Ovary (tissue), 9 donors: ENCODE measurements around the gene PRKG2. TPM values are rescaled to one million over a fixed set of nuclear protein-coding genes. Genes with fewer than 3 reads are reported as not detected.

Source experiments
- DNase-seq, 5 donors: peaks; one replicate each; pipeline ENCODE4 v3.0.0-alpha.2; 2019 to 2020
- H3K27ac ChIP-seq, 2 donors: fragments of 200-600 bp; one replicate each; pipeline versions ENCODE4 v1.5.1 to v1.8.0; 2019 to 2022
- H3K27me3 ChIP-seq: fragments of 200-600 bp; one replicate; pipeline ENCODE4 v1.8.0; 2022
- H3K36me3 ChIP-seq: fragments of 200-600 bp; sonication (generic); one replicate; pipeline ENCODE4 v1.5.1; 2019
- H3K4me1 ChIP-seq: one replicate; pipeline ENCODE4 v1.8.1; 2013; ENCODE audit warnings: mild to moderate bottlenecking, moderate library complexity; ENCODE audit not compliant: insufficient read depth
- H3K4me3 ChIP-seq: fragments of 200-600 bp; sonication (generic); one replicate; pipeline ENCODE4 v1.5.1; 2017
- H3K9me3 ChIP-seq, 2 donors: fragments of 200-600 bp in 1 of 2; sonication (generic) in 1 of 2; one replicate each; pipeline versions ENCODE4 v1.5.1 to v1.8.1; 2013 to 2019; ENCODE audit warnings: mild to moderate bottlenecking in 1 of 2, moderate library complexity in 1 of 2
- EP300 ChIP-seq: sonication (generic); formaldehyde crosslinking; IDR thresholded peaks from one replicate; pipeline ENCODE4 v1.6.1; 2017; ENCODE audit warnings: antibody characterized with exemption
- POLR2A ChIP-seq: fragments of 450-650 bp; IDR thresholded peaks from one replicate; pipeline ENCODE4 v1.6.1; 2017; ENCODE audit warnings: antibody characterized with exemption, mild to moderate bottlenecking, moderate library complexity
- WGBS, 3 donors: extraction: QIAGEN DNeasy Blood & Tissue Kit in 1 of 3; methylation state at CpG; one replicate each; pipeline versions ENCODE4 v1.1.5 to v1.1.7; 2013 to 2017; 5-methylcytosine and 5-hydroxymethylcytosine counted together
- intact Hi-C, 4 donors: fragments of 100-400 bp; cut with DNase I; formaldehyde crosslinking; loops; one replicate each; pipeline versions ENCODE4 v1.11.0 to v1.15.1; 2022 to 2023
- polyA plus RNA-seq, 2 donors: library from polyadenylated mRNA; stranded (reverse); fragments of 200-250 nt in 1 of 2; fragments of 350-450 nt in 1 of 2; fragmentation: Illumina TruSeq in 1 of 2; extraction: RNeasy Lipid Tissue Mini Kit (QIAGEN cat#74804) in 1 of 2; gene quantifications; one replicate each; pipeline ENCODE4 v1.2.3, GENCODE V29; 2013 to 2014
- total RNA-seq, 7 donors: library from RNA; depleted of rRNA in 2 of 7; stranded (reverse); fragments of >200 nt in 2 of 7; fragmentation: NEBNext Ultra II Directional in 3 of 7; extraction: Animal tissue kit (Norgen Biotek cat#: 25700) in 3 of 7; gene quantifications; one replicate each; pipeline versions ENCODE4 v1.1.0 to v1.2.4, GENCODE V29; 2016 to 2023
- TF ChIP-seq, protein P1 (sequence below), 3 donors: fragments of 450-650 bp in 2 of 3; fragments of 200-600 bp in 1 of 3; IDR thresholded peaks; one replicate each; pipeline versions ENCODE4 v1.5.1 to v1.8.0; 2016 to 2022; ENCODE audit warnings: antibody characterized with exemption in 3 of 3, mild to moderate bottlenecking in 1 of 3
- donor health status: DM: no; HTN: no; CAD: no; lungs with moderate emphysema.
- donor health status: DM: no; HTN: no; CAD: no.
- donor health status: Bipolar disorder and iron deficiency.
- donor health status: DM: yes; HTN: yes; CAD: no.
- donor health status: DM: no; HTN: no; CAD: no.
- donor health status: DM: yes; HTN: yes; CAD: no.

The PRKG2 gene
- total and polyA plus RNA-seq, 9 donors: 0.08 to 0.60 (median 0.16) TPM; not detected in 3

DNA sequence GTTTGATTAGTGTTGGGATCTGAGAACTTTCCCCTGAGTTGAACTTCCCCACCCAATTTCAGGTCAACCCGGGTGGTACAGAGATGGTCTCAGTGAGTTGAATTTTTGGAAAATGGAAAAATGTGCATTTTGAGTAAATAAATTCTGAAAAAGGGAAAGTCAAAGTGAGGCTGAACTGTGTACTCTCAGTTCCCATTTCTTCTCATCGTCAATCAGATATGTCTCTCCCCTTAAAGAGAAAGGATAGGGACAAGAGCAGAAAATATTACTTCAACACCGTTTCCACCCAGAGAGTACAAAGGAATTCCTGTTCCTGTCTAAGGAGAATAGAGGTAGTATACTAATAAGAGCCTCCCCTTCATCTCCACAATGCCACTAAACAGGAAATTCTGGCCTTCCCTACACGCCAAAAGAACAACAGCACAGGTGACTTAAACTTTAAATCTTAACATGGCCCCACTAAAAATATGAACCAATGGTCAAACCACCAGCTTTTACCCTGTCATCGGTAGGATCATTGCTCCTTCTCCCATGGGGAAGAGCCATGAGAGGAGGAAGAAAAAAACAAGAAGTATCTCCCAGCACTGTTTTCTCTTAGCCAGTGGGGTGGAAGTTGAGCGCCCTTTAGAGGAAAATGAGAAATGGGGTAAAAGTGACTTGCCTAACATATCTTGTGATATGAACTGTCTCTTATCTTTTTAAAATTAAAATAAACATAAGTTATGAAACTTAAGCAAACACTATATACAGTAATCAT lies 154.3 kb downstream of the PRKG2 start:
- intact Hi-C loops: no loop called here
- TF ChIP-seq EP300 (no peak), POLR2A (no peak)
- TF ChIP-seq, protein P1, sequence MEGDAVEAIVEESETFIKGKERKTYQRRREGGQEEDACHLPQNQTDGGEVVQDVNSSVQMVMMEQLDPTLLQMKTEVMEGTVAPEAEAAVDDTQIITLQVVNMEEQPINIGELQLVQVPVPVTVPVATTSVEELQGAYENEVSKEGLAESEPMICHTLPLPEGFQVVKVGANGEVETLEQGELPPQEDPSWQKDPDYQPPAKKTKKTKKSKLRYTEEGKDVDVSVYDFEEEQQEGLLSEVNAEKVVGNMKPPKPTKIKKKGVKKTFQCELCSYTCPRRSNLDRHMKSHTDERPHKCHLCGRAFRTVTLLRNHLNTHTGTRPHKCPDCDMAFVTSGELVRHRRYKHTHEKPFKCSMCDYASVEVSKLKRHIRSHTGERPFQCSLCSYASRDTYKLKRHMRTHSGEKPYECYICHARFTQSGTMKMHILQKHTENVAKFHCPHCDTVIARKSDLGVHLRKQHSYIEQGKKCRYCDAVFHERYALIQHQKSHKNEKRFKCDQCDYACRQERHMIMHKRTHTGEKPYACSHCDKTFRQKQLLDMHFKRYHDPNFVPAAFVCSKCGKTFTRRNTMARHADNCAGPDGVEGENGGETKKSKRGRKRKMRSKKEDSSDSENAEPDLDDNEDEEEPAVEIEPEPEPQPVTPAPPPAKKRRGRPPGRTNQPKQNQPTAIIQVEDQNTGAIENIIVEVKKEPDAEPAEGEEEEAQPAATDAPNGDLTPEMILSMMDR (IDR thresholded peaks at IDR 0.05): no peak
- DNase-seq: no peak
- H3K4me3 ChIP-seq: no peak overlapping the region
- no peaks in the 10 kb centered on the region for H3K4me1 ChIP-seq
- H3K36me3 ChIP-seq: no peaks in the 10 kb centered on the region
- no peaks in the 10 kb centered on the region for H3K27me3 ChIP-seq
- H3K9me3 ChIP-seq: no peaks in the 10 kb centered on the region
- 87 to 91% (median 90%) methylated on average over 6 of the region's 6 CpGs for WGBS, 3 donors
- H3K27ac ChIP-seq: no peak overlapping the region

- WGBS, 3 donors: 56 to 74% (median 58%) methylated on average over 1 of the region's 1 CpG
- no peak overlapping the region for H3K4me3 ChIP-seq
- no peaks in the 10 kb centered on the region for H3K9me3 ChIP-seq
- no peaks in the 10 kb centered on the region for H3K36me3 ChIP-seq
- H3K27ac ChIP-seq: no peak overlapping the region
- no peak for DNase-seq
- H3K27me3 ChIP-seq: no peaks in the 10 kb centered on the region
- intact Hi-C loops: no loop called here
- no peaks in the 10 kb centered on the region for H3K4me1 ChIP-seq
- TF ChIP-seq POLR2A: no peak
- TF ChIP-seq, protein P1 (IDR thresholded peaks at IDR 0.05): no peak
- TF ChIP-seq EP300: no peak
These were observed 156.4 kb downstream of the PRKG2 start for GRCh38 chr4:81058621-81059020.

GRCh38 chr4:81052119-81053068 lies 162.6 kb downstream of the PRKG2 start:
- Histone ChIP-seq H3K9me3 (no peaks in the 10 kb centered on the region), H3K4me1 (peaks cover 8% of the 10 kb centered on the region), H3K36me3 (no peaks in the 10 kb centered on the region), H3K27me3 (no peaks in the 10 kb centered on the region), H3K4me3 (no peak overlapping the region), H3K27ac (no peak overlapping the region)
- peak; percentile 54 to 81 (median 80) for DNase-seq
- WGBS, 3 donors: 44 to 61% (median 48%) methylated on average over 7 of the region's 7 CpGs
- intact Hi-C loops: loop anchor here in 1 of 4 donors (5.0 kb wide), 1 partner anchor 690 kb away; no protein-coding TSS in a partner anchor
- TF ChIP-seq, protein P1 (IDR thresholded peaks at IDR 0.05): peak in 2 of 3 donors; percentile 46 to 62
- TF ChIP-seq EP300 (no peak), POLR2A (no peak)

DNA sequence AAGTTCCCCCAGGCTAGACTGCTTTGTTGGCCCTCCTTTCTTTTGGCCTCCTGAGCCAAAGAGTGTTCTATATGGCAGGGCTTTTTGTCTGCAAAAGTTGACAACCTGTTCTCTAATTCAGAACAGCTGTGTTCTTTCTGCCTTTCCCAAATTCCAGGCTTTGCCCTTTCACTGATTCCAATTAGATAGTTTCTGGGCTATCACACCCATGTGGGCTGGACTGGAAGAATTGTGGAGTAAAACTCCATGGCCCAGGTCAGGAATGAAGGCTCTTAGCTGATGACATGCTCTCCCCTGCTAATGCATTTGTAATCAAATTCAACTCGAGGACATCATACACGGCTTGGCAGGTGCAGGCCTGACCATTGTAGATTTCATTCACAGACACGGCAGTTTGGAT lies 165.1 kb downstream of the PRKG2 start:
- no peaks in the 10 kb centered on the region for H3K9me3 ChIP-seq
- intact Hi-C loops: loop anchor here in 2 of 4 donors (5.0 to 10.0 kb wide), 2 partner anchors 685 to 688 kb away; no protein-coding TSS in a partner anchor
- DNase-seq: no peak
- 16 to 19% (median 17%) methylated on average over 3 of the region's 3 CpGs for WGBS, 3 donors
- H3K36me3 ChIP-seq: no peaks in the 10 kb centered on the region
- H3K4me3 ChIP-seq: no peak overlapping the region
- no peak for TF ChIP-seq EP300
- TF ChIP-seq POLR2A: no peak
- TF ChIP-seq, protein P1 (IDR thresholded peaks at IDR 0.05): no peak
- H3K27me3 ChIP-seq: no peaks in the 10 kb centered on the region
- peaks cover 8% of the 10 kb centered on the region for H3K4me1 ChIP-seq
- peak overlapping the region in 1 of 2 donors; percentile 2 for H3K27ac ChIP-seq
